HAP-1 (cell line): ENCODE data around the gene USP35.
A peak's percentile ranks its signal among the peaks of the same experiment; 100 is the strongest.
"Not testable (repeated sequence)": the region's sequence is repeated elsewhere in the genome, so short reads cannot be mapped to it uniquely, and the experiment has no call there.

Experiments used
- DNase-seq, 2 experiments: peaks; one replicate each; pipeline ENCODE4 v3.0.0-alpha.2; 2016 to 2020; ENCODE audit warnings: low spot score in 2 of 2
- H3K27me3 ChIP-seq: fragments of 250-450 bp; sonication (Bioruptor Pico); 2 replicates; pipeline ENCODE4 v1.5.1; 2020; ENCODE audit warnings: low read depth, mild to moderate bottlenecking, moderate library complexity
- H3K36me3 ChIP-seq: fragments of 250-450 bp; sonication (Bioruptor Pico); replicated peaks from 2 replicates; pipeline ENCODE4 v1.5.1; 2020; ENCODE audit warnings: mild to moderate bottlenecking
- H3K4me1 ChIP-seq: fragments of 250-450 bp; sonication (Bioruptor Pico); 2 replicates; pipeline ENCODE4 v1.5.1; 2020; ENCODE audit warnings: mild to moderate bottlenecking
- H3K4me3 ChIP-seq: fragments of 250-450 bp; sonication (Bioruptor Pico); 2 replicates; pipeline ENCODE4 v1.5.1; 2020; ENCODE audit warnings: mild to moderate bottlenecking, moderate library complexity
- H3K9me3 ChIP-seq: fragments of 250-450 bp; sonication (Bioruptor Pico); 2 replicates; pipeline ENCODE4 v1.5.1; 2020; ENCODE audit warnings: mild to moderate bottlenecking, moderate library complexity
- in situ Hi-C: fragments of 300-500 bp; cut with MboI; formaldehyde crosslinking; loops from 3 replicates; pipeline ENCODE4 v1.14.3; 2020; ENCODE audit warnings: low sequenced_read_pairs, inconsistent platforms, mixed read lengths

The USP35 gene

DNA sequence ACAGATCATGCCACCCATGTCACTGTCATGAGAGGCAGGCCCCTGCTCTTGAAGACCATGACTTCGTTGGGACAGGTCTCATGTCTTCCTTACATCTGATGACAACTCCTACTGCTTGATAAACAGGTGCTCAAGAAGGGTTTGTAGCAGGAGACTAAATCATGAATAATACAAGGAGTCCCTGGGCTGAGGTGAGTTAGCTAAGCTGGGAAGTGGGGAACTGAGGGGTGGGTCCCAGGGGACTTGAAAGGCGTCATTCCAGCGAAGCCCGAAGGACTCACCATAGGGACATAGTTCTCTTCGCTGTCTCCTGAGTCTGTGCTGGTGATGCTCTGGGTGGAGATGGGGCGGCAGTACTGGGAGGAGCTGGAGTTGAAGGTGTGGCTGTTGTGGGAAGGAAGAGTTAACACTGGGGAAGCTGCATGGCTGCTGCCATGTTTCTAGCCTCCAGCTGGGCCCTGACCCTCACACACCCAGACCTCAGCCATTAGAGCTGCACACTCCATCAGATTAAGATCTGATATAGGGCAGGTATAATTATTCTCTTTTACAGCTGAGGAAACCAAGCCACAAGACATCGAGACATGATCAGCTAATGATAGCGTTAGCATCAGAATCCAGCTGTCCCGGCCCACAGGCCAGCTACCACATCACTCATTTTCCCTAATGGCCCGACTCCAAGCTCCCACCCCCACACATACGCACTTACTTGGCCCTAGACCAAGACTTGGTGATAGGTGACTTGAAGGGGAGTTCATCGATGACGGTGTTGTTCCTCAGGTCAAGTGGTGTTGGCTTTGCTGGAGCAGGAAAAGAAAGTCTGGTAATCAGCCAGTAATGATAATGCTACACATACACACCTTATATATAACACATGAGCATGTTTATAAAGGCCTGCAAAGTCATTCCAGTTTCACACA, 32.9 kb downstream of the USP35 start:
- Histone ChIP-seq H3K4me1 (no peaks in the 10 kb centered on the region), H3K36me3 (peaks cover 69% of the 10 kb centered on the region), H3K9me3 (no peaks in the 10 kb centered on the region), H3K27me3 (no peaks in the 10 kb centered on the region), H3K4me3 (no peak overlapping the region)
- in situ Hi-C loops: loop anchor here (10.0 kb wide), 1 partner anchor 343 kb away; no protein-coding TSS in a partner anchor
- DNase-seq: no peak

DNA sequence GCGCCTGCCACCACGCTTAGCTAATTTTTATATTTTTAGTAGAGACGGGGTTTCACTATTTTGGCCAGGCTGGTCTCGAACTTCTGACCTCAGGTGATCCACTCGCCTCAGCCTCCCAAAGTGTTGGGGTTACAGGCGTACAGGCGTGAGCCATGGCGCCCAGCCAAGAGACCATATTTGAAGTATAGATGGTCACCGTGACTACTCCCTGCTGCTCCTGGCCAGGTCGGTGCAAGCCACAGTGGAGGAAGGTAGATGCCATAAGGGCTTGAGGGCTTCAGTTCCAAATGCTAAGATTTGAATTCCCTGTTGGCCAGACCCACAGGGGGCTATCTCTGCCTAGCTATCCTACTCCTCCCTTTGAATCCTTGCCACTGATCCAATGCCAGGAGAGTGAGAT, 34.0 kb downstream of the USP35 start:
- not testable (repeated sequence) for H3K27me3 ChIP-seq, H3K4me1 ChIP-seq, H3K9me3 ChIP-seq, H3K4me3 ChIP-seq, DNase-seq
- in situ Hi-C loops: loop anchor here (10.0 kb wide), 1 partner anchor 342 kb away; no protein-coding TSS in a partner anchor
- H3K36me3 ChIP-seq: peaks cover 65% of the 10 kb centered on the region

DNA sequence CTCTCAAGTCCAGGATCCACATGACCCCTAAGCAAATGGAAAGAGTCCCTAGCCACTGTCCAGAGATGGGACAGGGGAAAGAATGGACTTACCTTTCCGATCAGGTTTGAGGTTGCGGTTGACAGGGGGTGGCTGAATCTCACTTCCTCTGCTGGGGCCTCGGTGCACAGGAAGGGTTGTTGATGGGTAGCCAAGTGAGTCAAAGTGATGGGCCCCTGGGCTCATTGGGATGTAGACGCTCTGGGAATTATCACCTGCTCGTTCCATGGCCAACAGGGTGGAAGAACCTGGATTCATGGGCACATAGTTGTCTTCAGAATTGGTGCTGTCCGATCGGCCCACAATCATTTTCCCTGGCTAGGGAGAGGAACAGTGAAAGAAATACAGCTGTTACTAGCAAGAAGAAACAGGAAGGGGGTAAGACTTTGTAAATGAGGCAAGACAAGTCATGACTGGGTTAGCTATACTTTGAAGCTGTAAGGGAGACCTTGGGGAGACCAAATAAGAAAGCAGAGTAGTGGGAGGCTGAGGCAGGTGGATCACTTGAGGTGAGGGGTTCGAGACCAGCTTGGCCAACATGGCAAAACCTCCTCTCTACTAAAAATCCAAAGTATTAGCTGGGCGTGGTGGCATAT, 34.7 kb downstream of the USP35 start:
- no peaks in the 10 kb centered on the region for H3K4me1 ChIP-seq
- no peaks in the 10 kb centered on the region for H3K27me3 ChIP-seq
- no peaks in the 10 kb centered on the region for H3K9me3 ChIP-seq
- peaks cover 62% of the 10 kb centered on the region for H3K36me3 ChIP-seq
- no peak overlapping the region for H3K4me3 ChIP-seq
- in situ Hi-C loops: loop anchor here (10.0 kb wide), 1 partner anchor 341 kb away; no protein-coding TSS in a partner anchor
- no peak for DNase-seq

DNA sequence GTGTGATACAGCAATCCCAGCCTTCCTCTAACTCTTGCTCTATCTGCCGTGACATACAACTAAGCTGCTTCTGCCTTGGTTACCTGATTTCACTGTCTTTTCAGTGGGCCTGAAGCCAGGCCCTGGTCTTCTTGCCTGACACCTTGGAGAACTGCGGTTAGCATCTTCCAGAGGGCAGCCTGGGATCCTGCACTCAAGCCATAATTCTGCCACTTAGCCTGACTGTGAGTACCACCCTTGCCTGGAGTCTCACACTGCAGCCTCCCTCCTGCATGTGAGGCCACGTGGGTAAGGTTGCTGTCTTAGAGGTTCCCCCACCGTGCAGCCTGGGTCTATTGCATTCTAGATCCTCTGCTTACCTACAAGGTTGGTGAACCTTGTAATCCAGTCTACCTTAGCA, 35.8 kb downstream of the USP35 start:
- in situ Hi-C loops: loop anchor here (10.0 kb wide), 1 partner anchor 340 kb away; no protein-coding TSS in a partner anchor
- H3K4me3 ChIP-seq: no peak overlapping the region
- no peaks in the 10 kb centered on the region for H3K4me1 ChIP-seq
- H3K9me3 ChIP-seq: no peaks in the 10 kb centered on the region
- peaks cover 53% of the 10 kb centered on the region for H3K36me3 ChIP-seq
- H3K27me3 ChIP-seq: no peaks in the 10 kb centered on the region
- no peak for DNase-seq

DNA sequence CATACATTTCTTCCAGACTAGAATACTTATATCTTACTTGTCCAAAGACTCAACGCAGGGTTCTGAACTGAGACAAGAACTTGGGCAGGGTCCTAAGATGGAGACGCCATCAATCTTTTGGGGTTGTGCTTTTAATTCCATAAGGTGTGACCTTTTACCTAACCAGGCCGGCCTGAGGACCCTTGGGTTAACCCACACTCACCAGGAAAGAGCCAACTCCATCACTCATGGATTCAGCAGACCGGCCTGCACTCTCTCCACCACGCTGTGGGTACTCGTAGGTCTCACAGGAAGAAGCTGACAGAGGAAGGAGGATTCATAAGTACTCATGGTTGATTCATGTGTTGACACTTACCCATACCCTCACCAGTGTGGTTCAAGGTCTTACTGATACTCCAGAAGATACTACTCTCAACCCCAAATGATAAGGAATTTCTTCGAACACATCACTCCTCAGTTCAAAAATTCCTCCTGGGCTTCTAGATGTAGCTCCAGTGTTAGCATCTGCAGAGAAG, 36.2 kb downstream of the USP35 start:
- no peak for DNase-seq
- Histone ChIP-seq H3K27me3 (no peaks in the 10 kb centered on the region), H3K4me1 (no peaks in the 10 kb centered on the region), H3K4me3 (no peak overlapping the region), H3K36me3 (peaks cover 48% of the 10 kb centered on the region), H3K9me3 (no peaks in the 10 kb centered on the region)
- in situ Hi-C loops: loop anchor here (10.0 kb wide), 1 partner anchor 340 kb away; no protein-coding TSS in a partner anchor

DNA sequence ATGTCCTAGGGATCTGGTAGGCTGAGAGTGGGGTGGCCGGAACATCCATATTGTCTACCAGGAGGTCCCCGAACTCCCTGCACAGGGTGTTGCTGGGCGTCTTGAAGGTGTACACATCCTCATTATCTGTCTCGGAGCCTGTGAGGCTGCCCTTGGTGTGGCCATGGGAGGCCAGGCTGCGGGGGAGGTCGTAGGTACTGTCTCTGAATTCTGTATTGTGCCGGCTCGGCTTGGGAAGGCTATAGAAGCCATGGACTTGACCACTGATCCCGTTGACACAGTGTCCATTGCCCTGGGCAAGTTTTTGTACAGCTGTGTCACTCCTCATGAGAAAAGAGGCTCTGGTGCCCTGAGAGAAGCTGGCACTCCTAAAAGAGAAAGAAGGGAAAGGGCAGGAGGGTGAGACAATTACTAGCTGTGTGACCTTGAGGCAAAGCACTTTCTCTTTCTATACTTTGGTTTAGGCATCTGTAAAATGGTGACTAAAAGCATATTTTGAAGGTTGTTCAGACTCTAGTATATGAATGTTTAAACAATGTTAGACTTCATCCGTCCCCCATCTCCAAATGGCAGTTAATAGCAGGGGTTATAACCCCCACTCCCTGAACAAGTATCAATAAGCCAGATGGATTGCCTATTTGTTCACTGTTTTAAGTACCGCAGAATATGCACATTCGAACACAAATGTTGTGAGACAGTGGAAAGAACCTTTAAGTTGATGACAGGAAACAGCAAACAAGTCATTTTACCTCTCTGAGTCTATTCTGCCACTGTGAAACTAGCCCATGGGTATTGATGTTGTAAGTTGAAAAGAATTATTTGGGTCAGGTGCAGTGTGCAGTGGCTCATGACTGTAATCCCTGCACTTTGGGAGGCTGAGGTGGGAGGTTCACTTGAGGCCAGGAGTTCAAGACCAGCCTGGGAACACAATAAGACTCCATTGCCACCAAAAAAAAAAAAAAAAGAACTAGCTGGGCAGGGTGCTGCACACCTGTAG, 38.3 kb downstream of the USP35 start:
- in situ Hi-C loops: loop anchor here (10.0 kb wide), 1 partner anchor 338 kb away; no protein-coding TSS in a partner anchor

DNA sequence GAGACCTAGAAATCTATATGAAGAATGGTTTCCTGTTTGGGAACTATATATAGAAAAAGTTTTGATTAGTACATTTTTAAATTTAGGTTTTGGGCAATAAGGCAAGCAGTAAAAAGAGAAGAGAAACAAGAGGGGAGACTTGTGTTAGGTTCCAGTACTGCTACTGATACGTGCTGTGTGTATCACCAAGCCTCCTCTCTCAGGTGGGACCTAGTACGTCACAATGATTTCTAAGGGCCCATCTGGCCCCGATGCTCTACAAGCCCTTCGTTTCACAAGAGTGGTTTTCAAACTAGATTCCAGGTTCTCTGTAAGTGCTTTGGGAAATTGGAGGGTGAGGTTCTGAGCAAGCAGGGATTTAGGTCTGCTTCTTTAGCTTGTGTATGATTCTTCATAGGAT, 39.2 kb downstream of the USP35 start:
- Histone ChIP-seq H3K4me3 (no peak overlapping the region), H3K9me3 (no peaks in the 10 kb centered on the region), H3K36me3 (peaks cover 22% of the 10 kb centered on the region), H3K4me1 (no peaks in the 10 kb centered on the region), H3K27me3 (no peaks in the 10 kb centered on the region)
- in situ Hi-C loops: loop anchor here (10.0 kb wide), 1 partner anchor 337 kb away; no protein-coding TSS in a partner anchor
- DNase-seq: no peak

More for the DNA sequence above, 38.3 kb downstream of the USP35 start:
- H3K4me1 ChIP-seq: no peaks in the 10 kb centered on the region
- H3K27me3 ChIP-seq: no peaks in the 10 kb centered on the region
- H3K36me3 ChIP-seq: peaks cover 28% of the 10 kb centered on the region
- H3K9me3 ChIP-seq: no peaks in the 10 kb centered on the region
- no peak overlapping the region for H3K4me3 ChIP-seq
- no peak for DNase-seq

DNA sequence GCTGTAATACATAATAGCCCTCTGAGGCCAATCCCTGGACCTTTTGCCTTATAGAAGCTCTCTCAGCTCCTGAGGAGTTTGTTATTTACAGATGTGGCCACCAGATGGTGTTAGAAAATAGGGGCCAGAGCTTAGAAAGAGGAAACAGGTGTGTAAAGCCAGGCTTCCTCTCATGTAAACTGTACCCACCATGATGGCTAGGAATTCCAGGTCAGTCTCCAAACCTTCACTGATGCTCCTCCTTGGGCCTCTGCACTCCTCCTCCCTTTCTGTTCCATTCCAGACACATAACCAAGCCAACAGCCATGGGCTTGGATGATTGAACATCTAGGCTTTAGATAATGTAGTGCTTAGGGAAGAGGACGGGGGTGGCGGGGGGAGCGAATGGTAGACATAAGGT, 39.7 kb downstream of the USP35 start:
- Histone ChIP-seq H3K9me3 (no peaks in the 10 kb centered on the region), H3K4me1 (no peaks in the 10 kb centered on the region), H3K36me3 (peaks cover 16% of the 10 kb centered on the region; the same call in 1 of the 2 replicates), H3K4me3 (no peak overlapping the region), H3K27me3 (no peaks in the 10 kb centered on the region)
- in situ Hi-C loops: loop anchor here (10.0 kb wide), 1 partner anchor 336 kb away; no protein-coding TSS in a partner anchor
- peak; percentile 37 to 75 for DNase-seq

DNA sequence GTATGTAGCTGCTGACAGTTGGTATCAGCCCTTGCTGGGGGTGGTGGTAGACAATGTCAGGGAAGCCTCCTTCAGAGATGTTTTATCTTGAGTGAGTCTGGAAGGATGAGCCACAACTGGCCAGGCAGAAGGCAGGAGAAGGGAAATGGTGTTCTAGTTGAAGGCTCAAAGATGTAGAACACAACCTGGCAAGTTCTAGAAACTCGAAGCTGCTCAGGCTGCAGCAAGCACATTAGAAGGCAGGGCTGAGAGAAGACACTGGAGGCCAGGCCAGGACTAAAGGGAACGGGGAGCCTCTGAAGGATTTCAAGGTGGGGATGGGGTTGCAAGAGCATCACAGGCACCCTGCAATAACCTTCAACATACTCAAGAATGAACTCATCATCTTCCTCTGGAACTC, 40.4 kb downstream of the USP35 start:
- in situ Hi-C loops: loop anchor here (10.0 kb wide), 1 partner anchor 336 kb away; no protein-coding TSS in a partner anchor
- Histone ChIP-seq H3K4me3 (no peak overlapping the region), H3K27me3 (no peaks in the 10 kb centered on the region), H3K9me3 (no peaks in the 10 kb centered on the region), H3K4me1 (no peaks in the 10 kb centered on the region), H3K36me3 (peaks cover 13% of the 10 kb centered on the region; the same call in 1 of the 2 replicates)
- DNase-seq: no peak

DNA sequence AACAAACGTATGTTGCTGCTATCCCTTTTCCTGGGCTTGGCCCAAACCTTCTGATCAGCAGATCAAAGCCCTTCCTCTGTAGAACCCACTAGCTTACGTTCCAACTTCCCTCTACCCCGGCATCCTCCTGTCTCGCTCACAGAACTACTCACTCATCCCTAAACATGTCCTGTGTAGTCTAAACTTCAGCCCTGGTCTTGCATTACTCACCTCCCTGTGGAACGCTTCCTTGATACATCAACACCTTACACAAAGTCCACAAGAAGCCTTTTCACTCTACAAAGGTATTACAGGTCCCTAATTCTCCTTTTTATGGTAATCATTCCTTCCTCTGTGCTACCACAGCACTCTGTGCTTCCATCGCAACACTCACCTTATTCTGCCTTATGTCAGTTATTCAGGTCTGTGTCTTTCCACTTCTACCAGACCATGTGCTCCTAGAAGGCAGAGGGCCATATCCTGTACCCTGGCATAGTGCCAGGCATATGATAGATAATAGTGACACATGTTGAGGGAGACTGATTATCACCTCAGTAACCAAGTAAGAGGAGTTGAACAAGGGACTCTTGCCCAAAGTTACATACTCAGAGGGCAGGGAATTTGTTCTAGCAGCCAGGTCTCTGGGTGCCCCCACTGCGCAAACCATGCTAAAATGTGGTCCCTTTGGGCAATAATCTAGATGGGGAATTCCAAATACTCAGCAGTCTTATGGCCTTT, 41.6 kb downstream of the USP35 start:
- no peak overlapping the region for H3K4me3 ChIP-seq
- in situ Hi-C loops: no loop called here
- H3K27me3 ChIP-seq: no peaks in the 10 kb centered on the region
- H3K4me1 ChIP-seq: no peaks in the 10 kb centered on the region
- H3K36me3 ChIP-seq: peaks cover 5% of the 10 kb centered on the region; the same call in 1 of the 2 replicates
- no peak for DNase-seq
- H3K9me3 ChIP-seq: no peaks in the 10 kb centered on the region

DNA sequence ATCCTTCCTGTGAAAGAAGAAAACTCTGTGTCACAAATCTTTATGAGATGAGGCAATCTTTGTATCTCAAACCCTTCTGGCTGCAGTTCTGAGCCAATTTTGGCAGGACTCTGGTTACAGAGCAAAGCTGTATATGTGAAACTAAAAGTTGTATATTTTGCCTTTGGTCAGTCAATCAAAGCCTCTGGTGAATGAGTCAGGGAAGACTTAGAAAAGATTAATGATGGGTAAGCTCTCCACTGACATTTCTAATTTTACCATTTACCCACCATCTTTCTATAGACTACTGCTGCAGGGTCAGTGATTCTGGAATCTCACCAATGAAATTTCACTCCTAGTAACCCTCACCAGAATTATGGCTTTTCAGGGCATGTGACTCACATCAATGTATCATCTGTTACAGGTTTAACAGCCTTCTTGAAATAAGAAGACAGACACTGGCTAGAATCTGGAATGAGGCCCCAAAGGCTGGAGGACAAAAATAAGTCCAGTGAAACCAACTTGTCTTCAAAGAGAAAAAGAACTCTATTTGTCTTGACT, 43.3 kb downstream of the USP35 start:
- H3K36me3 ChIP-seq: no peaks in the 10 kb centered on the region; the same call in 1 of the 2 replicates
- in situ Hi-C loops: no loop called here
- DNase-seq: no peak
- H3K27me3 ChIP-seq: no peaks in the 10 kb centered on the region
- H3K9me3 ChIP-seq: no peaks in the 10 kb centered on the region
- H3K4me1 ChIP-seq: no peaks in the 10 kb centered on the region
- no peak overlapping the region for H3K4me3 ChIP-seq

DNA sequence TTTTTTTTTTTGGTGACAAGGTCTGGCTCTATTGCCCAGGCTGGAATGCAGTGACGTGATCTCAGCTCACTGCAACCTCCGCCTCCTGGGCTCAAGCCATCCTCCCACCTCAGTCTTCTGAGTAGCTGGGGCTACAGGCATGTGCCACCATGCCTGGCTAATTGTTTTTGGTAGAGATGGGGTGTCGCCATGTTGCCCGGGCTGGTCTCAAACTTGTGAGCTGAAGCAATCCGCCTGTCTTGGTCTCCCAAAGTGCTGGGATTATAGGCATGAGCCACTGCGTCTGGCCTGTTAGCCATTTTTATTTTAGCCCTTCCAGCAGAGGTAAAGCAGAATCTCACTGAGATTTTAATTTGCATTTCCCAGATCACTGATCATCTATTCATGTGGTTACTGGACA, 44.3 kb downstream of the USP35 start:
- H3K9me3 ChIP-seq, H3K4me3 ChIP-seq, H3K4me1 ChIP-seq, H3K27me3 ChIP-seq, in situ Hi-C loops, H3K36me3 ChIP-seq, DNase-seq: not testable (repeated sequence)
